ENCODE data around the gene CLEC16A.

CLEC16A gene

GRCh38 chr16:11104168-11105037 is 160.0 kb downstream of the CLEC16A start:
- no peak for DNase-seq

DNA sequence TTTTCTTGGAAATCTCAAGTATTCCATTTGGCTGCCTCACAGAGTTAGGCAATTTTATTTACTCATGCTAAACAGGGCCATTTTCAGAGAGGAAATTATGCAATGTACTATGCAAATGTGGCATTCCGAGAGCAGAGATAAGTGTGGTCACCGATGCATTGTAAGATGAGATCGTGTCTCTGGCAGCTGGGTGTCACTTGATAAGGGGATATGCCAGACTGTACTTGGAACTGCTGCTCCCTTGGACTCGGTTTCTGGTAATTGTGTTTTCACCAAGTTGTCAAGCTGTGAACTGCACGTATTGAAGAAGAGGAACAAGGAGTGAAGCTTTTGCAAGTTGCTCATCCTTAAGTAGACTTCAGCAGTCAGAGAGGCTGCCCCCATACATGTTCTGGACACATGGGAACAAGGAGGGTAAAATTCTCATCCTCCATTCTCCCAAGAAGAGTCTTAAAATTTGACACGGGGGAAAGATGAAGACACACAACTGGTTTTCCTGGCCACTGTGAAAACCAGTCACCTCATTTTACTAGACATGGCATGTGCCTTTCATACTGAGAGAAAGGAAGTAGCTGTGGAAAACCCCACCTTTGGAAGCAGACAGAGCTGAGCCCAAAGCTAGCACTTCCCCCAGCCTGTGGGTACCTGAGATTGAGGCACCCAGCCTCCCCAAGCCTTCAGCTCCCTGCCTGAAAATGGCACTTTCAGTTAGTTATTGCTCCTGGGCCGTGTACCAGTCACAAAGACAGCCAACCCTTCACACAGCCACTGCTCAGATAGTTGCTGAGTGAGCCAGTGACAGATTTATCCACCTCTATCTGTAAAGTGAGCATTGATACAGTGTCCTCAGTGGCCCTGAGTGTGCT is 160.9 kb downstream of the CLEC16A start:
- DNase-seq = peak; percentile 96

DNA sequence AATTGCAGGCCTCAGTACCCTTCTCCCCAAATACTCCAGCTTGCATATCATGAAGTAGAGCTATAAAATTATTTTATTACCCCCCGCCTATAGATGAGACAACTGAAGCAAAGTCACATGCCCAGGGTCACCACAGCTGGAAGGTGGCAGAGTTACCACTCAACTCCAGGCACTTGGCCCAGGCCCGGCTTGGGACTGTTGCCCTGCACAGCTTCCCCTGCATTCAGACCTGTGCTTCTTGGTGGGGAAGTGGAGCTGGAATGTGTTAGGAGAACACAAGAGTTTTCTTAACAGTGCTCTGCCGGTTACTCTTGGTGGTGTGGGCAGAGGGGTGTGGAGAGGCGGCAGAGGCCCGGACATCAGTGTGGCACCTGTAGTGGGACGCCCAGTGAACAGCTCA is 162.4 kb downstream of the CLEC16A start:
- no peak for DNase-seq

DNA sequence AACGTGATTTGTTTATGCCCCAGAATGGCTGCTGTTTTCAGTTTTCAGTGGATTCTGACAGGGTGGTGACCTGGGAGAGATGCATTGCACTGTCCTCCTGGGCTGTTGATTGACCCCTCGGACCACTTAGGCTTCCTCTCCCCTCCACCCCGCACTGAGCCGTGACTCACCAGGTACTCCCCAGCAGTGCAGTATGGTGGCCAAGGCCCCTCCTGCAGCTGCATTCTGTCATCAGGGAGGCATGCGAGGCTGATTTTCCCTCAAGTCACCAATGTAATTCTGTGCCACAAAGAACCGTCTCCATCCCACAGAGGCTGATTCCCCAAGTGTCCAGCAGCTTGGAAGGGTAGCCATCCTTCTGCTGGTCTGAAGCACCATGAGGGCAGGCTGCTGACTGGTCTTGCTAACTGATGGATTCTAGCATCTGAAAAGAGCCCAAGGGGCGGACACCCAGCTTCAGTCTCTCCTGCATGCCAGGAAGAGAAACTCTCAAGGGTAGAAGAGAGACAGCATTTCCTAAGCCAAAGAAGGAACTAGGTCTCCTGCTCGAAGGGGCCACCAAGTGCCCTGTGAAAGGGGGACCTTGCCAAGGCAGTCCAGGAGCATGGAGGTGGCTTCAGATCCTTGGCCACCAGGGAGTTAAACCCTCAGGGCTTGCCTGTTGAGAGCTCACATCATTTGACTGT is 163.6 kb downstream of the CLEC16A start:
- peak; percentile 90 for DNase-seq

DNA sequence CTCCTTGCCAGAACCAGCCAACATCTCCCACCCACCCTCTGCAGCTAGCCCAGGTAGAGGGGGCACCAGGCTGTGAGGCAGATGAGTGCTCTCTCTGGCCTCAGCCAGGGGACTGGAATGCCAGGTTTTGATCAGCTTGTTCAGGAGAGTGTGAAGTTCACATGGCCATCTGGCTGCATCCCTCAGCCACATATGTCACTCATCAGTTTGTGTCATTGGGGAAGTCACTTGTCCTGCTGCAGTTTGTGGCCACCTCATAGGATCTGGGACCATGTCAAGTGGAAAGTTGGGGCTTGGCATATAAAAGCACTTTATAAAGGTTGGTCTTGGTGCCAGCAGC is 164.1 kb downstream of the CLEC16A start:
- DNase-seq = no peak

DNA sequence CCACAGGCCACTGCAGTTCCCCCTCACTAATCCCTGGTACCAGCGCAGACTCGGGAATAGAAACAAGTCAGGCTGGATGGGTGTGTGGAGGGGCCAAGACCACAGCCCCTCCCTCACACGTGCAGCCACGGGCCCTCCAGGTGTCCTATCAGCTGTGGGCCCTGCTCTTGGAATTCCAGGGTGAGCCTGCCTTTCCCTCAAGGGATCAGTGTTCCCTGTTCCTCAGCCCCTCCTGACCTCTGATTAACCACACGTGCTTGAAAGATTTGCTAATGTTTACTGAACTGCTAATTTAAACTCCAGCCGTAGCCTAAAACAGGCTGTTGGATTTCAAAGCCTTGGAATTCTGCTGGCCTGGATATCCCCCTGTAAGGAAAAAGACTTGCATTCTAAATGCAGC is 165.2 kb downstream of the CLEC16A start:
- DNase-seq = peak; percentile 64

GRCh38 chr16:11111150-11111549 is 166.8 kb downstream of the CLEC16A start:
- no peak for DNase-seq

DNA sequence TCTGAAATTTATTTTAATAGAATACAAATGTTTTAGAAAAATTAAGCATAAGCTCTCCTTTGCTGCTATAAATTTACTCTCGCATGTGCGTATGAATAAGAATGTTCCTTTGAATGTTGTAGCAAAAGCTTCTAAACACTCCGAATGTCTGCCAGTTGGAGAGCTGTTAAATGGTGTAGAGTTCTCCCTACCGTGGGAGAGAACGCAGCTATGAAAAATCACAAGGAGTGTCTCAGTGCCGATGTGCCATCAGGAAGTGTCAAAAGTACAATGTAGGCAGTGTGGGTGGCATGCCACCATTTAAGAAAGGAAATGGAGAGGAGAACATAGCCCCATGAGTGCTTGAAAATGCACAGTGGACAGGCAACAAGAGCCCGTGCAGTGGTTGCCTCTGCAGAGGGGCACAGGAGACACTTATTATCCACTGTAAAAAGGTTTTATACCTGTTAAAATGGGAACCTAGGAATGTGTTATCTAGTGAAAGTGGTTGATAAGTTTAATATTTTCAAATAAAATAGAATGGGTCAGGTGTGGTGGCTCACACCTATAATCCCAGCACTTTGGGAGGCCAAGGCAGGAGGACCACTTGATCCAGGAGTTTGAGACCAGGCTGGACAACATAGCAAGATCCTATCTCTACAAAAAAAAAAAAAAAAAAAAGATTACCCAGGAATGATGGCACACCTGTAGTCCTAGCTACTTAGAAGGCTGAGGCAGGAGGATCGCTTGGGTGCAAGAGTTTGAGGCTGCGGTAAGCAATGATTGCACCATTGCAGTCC is 167.7 kb downstream of the CLEC16A start:
- no peak for DNase-seq

- DNase-seq = no peak
Measured at GRCh38 chr16:11112723-11113348, 168.5 kb downstream of the CLEC16A start.

DNA sequence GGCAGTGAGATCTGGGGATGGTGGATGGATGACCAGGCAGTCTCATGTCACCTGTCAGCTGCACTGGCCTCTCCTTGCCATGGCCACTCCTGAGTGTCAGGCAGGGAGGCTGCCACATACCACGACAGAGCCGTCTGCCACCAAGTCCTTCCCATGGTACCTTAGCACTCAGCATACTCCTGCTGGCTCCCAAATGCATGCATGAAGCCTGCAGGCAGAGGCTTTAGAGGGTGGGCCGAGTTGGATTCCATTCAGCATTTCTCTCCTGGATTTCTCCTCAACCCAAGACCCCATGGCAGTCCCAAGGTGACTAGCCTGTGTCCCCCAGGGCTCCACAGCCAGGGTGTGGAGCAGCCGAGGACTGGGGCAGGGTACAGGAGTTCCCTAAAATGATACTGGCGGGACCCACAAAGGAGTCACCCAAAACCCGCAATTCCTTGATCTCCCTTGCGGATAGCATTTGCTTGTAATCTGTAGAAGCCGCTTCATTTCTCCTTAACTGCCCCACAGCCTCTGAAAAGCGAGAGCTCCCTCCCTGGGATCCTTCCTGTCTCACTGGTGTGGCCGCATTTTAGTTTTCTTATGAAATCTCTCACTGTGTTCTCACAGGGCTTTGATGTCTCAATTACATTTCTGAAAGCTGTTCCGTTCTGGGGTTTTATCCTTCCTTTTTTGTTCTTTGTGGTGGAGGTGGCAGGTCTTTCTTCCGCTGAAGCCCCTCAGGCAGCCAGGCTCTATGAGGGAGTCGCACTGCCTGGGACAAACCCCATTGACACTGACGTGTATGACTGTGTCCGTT is 170.2 kb downstream of the CLEC16A start:
- DNase-seq = no peak

- DNase-seq = no peak
Measured at GRCh38 chr16:11117576-11118211, 173.3 kb downstream of the CLEC16A start.

DNA sequence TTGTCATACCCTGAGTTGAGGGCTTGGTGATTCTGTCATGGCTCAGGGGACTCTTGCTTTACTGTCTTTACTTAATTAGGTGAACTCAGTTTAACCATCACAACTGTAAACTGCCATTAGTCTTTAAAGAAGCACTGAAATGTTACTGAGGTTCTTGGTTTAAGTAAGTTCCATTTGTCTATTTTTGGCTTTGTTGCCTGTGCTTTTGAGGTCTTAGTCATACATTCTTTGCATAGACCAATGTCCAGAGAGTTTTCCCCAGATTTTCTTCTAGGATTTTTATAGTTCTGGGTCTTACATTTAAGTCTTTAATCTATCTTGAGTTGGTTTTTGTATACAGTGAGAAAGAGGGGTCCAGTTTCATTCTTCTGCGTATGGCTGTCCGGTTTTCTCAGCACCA is 174.1 kb downstream of the CLEC16A start:
- DNase-seq = peak; percentile 41

DNA sequence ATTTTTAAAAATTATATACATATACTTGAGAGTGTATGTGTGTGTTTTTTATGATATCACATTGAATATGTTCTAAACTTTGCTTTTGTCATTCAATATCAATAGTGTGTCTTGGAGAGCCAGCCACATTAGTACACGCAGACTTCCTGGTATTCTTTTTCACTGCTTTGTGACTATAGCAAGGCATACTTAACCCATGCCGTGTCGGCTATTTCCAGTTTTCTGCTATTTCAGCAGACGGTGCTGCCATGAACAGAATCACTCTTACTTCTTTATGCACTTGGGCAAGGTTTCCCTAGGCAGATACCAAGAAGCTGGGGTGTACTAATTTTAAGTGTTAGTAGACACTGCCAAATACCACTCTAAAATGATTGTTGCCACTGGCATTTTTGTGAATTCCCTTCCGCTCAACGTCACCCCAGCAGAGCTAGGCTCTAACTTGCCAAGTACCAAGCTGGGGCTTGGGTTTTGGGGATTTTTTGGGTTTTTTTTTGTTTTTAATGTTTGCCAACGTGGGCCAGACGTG is 176.8 kb downstream of the CLEC16A start:
- no peak for DNase-seq

- no peak for DNase-seq
Measured at GRCh38 chr16:11121914-11122692, 177.7 kb downstream of the CLEC16A start.

DNA sequence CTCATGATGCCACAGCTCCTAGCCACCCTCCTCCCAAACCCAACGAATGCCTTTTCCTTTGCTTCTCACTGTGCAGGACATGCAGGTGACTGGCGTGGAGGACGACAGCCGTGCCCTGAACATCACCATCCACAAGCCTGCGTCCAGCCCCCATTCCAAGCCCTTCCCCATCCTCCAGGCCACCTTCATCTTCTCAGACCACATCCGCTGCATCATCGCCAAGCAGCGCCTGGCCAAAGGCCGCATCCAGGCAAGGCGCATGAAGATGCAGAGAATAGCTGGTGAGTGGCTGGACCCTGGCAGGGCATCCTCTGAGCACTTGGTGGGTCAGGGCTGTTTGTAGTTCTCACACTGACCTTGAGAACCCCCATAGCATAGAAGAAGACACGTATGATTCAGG is 179.3 kb downstream of the CLEC16A start:
- no peak for DNase-seq

GRCh38 chr16:11125936-11126335 is 181.6 kb downstream of the CLEC16A start:
- DNase-seq = no peak

DNA sequence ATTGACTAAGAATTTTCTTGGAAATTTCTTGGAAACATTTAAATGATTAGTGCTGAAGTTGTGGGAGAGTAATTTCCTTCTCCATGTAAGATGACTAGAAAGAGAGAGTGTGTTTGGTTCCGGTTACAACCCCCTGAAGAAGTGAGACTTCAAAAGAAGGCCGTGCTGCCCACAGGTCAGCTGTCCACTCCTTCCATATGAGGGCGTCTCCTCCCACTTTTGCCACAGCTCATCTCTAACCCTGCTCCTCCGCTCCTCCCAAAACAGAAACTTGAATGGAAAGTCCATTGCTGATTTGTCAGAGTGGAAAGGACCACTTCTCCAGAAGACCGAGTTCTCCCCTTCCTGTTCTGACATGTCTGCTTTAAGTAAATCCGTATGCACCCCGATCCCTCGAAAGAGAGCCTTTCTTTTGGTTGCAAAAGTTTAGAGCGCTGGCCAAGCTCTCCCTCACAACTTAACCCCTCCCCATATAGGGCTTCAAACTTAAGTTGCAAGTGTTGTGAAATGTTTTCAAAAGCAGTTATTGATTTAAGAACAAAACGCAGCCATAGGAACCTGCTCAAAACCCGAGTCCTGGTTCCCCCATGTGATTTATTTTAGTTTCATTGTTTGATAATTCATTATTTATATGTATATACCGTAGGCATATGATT is 182.2 kb downstream of the CLEC16A start:
- no peak for DNase-seq

DNA sequence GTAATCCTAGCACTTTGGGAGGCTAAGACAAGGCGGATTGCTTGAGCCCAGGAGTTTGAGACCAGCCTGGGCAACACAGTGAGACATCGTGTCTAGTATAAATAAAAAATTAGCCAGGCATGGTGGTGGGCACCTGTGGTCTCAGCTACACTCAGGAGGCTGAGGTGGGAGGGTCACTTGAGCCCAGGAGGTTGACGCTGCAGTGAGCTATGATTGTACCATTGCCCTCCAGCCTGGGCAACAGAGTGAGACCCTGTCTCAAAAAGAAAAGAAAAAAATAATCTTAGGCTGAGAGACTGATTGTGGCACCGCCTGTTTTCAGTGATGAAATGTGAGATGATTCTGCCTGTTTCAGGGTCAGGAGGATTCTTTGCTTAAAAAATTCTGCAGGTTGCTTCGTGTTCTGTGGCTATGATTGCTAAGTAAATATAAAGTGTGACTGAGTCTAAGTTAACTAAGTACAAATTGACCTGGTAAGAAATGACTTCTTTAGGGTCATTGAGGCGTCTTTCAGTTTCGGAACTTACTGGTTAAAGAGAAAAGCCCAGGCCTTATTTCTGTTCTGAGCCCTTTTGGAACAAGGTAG is 183.3 kb downstream of the CLEC16A start:
- no peak for DNase-seq
